Loucy (cell line): Measurements from ENCODE around the gene BRI3.

Experiments
- CTCF ChIP-seq: fragments of 200-600 bp; sonication (generic); conservative IDR thresholded peaks from 2 replicates; pipeline ENCODE4 v1.5.1; 2014; ENCODE audit warnings: mild to moderate bottlenecking, antibody characterized with exemption, low read length
- EZH2phosphoT487 ChIP-seq: fragments of 200-600 bp; IDR thresholded peaks from 2 replicates; pipeline ENCODE4 v1.6.1; 2018; ENCODE audit warnings: antibody characterized with exemption, mild to moderate bottlenecking, moderate library complexity, borderline replicate concordance

GRCh38 chr7:98249106-98249505, 32.4 kb upstream of the BRI3 start:
- TF ChIP-seq CTCF = no peak
- TF ChIP-seq EZH2phosphoT487 = no peak
